ENCODE data around the gene FNBP1.

The FNBP1 gene

DNA sequence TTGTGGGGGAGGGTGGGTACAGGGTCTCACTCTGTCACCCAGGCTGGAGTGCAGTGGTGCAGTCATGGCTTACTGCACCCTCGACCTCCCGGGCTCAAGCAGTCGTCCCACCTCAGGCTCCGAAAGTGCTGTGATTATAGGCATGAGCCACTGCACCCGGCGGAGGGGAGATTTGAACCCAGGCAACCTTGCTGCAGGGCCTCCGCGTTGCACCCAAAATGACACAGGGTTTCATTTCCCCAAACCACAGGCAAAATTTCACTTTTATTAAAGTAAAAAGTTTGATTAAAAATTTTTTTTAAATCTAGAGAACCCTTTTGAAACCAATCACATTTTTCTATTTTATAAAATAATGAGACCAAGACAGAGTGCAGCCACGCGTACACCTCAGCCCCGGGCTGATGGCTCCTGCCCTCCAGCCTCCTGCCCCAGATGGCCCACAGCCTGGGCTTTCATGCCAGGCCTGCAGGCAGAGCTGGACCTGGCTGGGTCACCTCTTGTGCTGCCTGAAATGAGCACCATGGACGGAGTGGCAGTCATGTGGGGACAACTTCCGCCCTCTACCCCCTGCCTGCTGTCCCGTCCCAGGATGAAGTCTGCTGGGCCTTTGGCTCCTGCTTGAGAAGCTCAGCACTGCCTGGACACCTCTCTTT, 177.2 kb downstream of the FNBP1 start:
- H3K4me3 ChIP-seq (ENCODE audit: low read length in 2 of 2), result no peak overlapping the region
- peaks cover 1% of the 10 kb centered on the region for H3K79me1 ChIP-seq (ENCODE audit: low read depth, low read length)
- H3K27ac ChIP-seq (replicated peaks; ENCODE audit: low read length), result no peak overlapping the region
- H2AFZ ChIP-seq (ENCODE audit: low read length), result no peak overlapping the region
- H4K91ac ChIP-seq (ENCODE audit: low read depth, low read length, poor library complexity), result no peak overlapping the region
- no peak overlapping the region for H2BK5ac ChIP-seq (ENCODE audit: low read length)
- no peak overlapping the region for H2BK120ac ChIP-seq (ENCODE audit: low read depth, low read length)
- no peak overlapping the region for H3K23ac ChIP-seq (ENCODE audit: low read depth, low read length, poor library complexity)
- no peak overlapping the region for H3K14ac ChIP-seq (ENCODE audit: low read length)
- no peak overlapping the region for H2BK15ac ChIP-seq (ENCODE audit: low read length)
- peaks cover 19 to 51% of the 10 kb centered on the region in 2 donors for H3K36me3 ChIP-seq (replicated peaks in 1 of 2; ENCODE audit: control insufficient read depth in 2 of 2, insufficient read depth in 2 of 2, low read length in 2 of 2)
- H4K8ac ChIP-seq (ENCODE audit: low read depth, low read length), result no peak overlapping the region
- WGBS, 2 donors (ENCODE audit: extremely low coverage in 2 of 2, insufficient read length in 2 of 2, insufficient replicate concordance in 1 of 2), result no CpG with 5 or more reads among the region's 14 CpGs
- no peak overlapping the region for H2AK5ac ChIP-seq (ENCODE audit: low read depth, low read length)
- no peak overlapping the region for H3K4me2 ChIP-seq (ENCODE audit: insufficient read depth, low read length, poor library complexity, severe bottlenecking)
- no peaks in the 10 kb centered on the region for H3K4me1 ChIP-seq (ENCODE audit: control insufficient read depth in 2 of 2, insufficient read depth in 1 of 2, low read depth in 1 of 2, low read length in 2 of 2)
- no peak overlapping the region for H2BK12ac ChIP-seq (ENCODE audit: low read length)
- no peak overlapping the region for H3K18ac ChIP-seq (ENCODE audit: low read length)
- no peak overlapping the region for H3K9ac ChIP-seq (ENCODE audit: low read depth, low read length, poor library complexity)
- peaks cover 0 to 2% (median 0%) of the 10 kb centered on the region in 3 experiments for H3K27me3 ChIP-seq (ENCODE audit: control insufficient read depth in 3 of 3, insufficient read depth in 3 of 3, low read depth in 1 of 3, low read length in 3 of 3)
- H3K4ac ChIP-seq (ENCODE audit: low read length), result no peak overlapping the region
- no peaks in the 10 kb centered on the region for H3K9me3 ChIP-seq (replicated peaks in 1 of 2; ENCODE audit: control insufficient read depth in 2 of 2, insufficient read depth in 1 of 2, low read depth in 1 of 2, low read length in 2 of 2)
- no peak for DNase-seq (ENCODE audit: low spot score)

DNA sequence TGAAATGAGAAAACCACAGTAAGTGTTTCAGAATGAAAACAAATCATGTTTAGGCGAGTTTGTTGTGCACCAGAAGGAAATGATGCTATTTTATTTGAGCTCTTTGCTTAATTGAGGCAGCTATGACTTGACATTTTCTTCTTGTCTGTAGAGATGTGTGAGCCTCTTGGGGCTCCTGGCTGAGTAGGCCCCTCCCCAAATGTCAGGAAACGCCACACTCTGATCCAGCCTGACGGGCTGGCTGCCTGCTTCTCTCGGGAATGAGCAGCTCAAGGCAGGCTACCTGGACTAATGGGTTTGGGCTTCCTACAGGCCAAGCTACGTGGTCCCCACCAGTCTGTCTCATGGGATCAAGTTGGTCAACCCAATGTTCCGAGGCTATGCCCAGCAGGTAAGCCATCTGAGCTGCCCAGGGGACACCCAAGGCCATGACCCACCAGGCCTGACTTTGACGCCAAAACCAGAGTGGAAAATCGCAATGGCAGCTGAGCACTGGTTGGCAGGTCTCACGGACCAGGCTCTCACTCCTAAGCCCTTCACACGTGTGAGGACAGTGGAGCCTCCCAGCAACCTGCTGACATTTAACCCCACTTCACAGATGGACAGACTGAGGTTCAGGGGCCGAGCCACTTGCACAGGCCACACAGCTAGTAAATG, 177.9 kb downstream of the FNBP1 start:
- H3K9me3 ChIP-seq (replicated peaks in 1 of 2; ENCODE audit: control insufficient read depth in 2 of 2, insufficient read depth in 1 of 2, low read depth in 1 of 2, low read length in 2 of 2), result no peaks in the 10 kb centered on the region
- H4K91ac ChIP-seq (ENCODE audit: low read depth, low read length, poor library complexity), result no peak overlapping the region
- H3K27me3 ChIP-seq (ENCODE audit: control insufficient read depth in 3 of 3, insufficient read depth in 3 of 3, low read depth in 1 of 3, low read length in 3 of 3), result peaks cover 0 to 2% (median 0%) of the 10 kb centered on the region in 3 experiments
- H3K79me1 ChIP-seq (ENCODE audit: low read depth, low read length), result peaks cover 1% of the 10 kb centered on the region
- no peak overlapping the region for H2AK5ac ChIP-seq (ENCODE audit: low read depth, low read length)
- no peak overlapping the region for H4K8ac ChIP-seq (ENCODE audit: low read depth, low read length)
- H3K4me1 ChIP-seq (ENCODE audit: control insufficient read depth in 2 of 2, insufficient read depth in 1 of 2, low read depth in 1 of 2, low read length in 2 of 2), result no peaks in the 10 kb centered on the region
- no peak overlapping the region for H3K4me3 ChIP-seq (ENCODE audit: low read length in 2 of 2)
- no peak overlapping the region for H3K23ac ChIP-seq (ENCODE audit: low read depth, low read length, poor library complexity)
- no peak overlapping the region for H2AFZ ChIP-seq (ENCODE audit: low read length)
- no peak overlapping the region for H3K27ac ChIP-seq (replicated peaks; ENCODE audit: low read length)
- no peak overlapping the region for H2BK15ac ChIP-seq (ENCODE audit: low read length)
- no peak for DNase-seq (ENCODE audit: low spot score)
- no peak overlapping the region for H2BK5ac ChIP-seq (ENCODE audit: low read length)
- no peak overlapping the region for H3K4ac ChIP-seq (ENCODE audit: low read length)
- no peak overlapping the region for H2BK12ac ChIP-seq (ENCODE audit: low read length)
- peaks cover 21 to 55% of the 10 kb centered on the region in 2 donors for H3K36me3 ChIP-seq (replicated peaks in 1 of 2; ENCODE audit: control insufficient read depth in 2 of 2, insufficient read depth in 2 of 2, low read length in 2 of 2)
- no CpG with 5 or more reads among the region's 11 CpGs for WGBS, 2 donors (ENCODE audit: extremely low coverage in 2 of 2, insufficient read length in 2 of 2, insufficient replicate concordance in 1 of 2)
- H2BK120ac ChIP-seq (ENCODE audit: low read depth, low read length), result no peak overlapping the region
- no peak overlapping the region for H3K9ac ChIP-seq (ENCODE audit: low read depth, low read length, poor library complexity)
- no peak overlapping the region for H3K4me2 ChIP-seq (ENCODE audit: insufficient read depth, low read length, poor library complexity, severe bottlenecking)
- no peak overlapping the region for H3K18ac ChIP-seq (ENCODE audit: low read length)
- no peak overlapping the region for H3K14ac ChIP-seq (ENCODE audit: low read length)

DNA sequence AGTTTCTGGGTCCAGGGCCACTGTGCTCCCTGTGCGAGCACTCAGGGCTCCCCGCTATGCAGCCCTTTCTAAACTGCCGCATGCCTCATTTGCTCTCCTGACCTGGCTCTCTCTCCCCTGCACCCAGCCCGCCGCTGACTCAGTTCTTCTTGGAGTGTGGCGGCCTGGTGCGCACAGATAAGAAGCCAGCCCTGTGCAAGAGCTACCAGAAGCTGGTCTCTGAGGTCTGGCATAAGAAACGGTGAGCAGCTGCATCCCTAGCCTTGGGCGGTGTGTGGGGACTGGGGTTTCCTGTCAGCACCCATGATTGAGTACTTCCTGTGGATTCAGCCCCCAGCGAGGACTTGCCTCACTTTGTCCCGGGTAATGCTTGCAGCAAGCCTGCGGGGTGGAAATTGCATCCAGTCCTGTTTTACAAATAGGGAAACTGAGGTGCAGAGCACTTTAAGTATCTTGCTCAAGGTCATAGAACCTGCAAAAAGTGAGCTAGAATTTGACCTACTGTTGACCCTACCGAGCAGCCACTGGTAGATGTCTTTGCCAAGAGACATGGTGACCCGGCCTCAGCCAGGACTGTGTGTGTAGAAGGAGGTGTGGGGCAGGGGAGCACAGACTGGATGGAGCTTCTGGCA, 179.8 kb downstream of the FNBP1 start:
- Histone ChIP-seq H3K4me1 (ENCODE audit: control insufficient read depth in 2 of 2, insufficient read depth in 1 of 2, low read depth in 1 of 2, low read length in 2 of 2) (no peaks in the 10 kb centered on the region), H3K27me3 (ENCODE audit: control insufficient read depth in 3 of 3, insufficient read depth in 3 of 3, low read depth in 1 of 3, low read length in 3 of 3) (peaks cover 0 to 2% (median 0%) of the 10 kb centered on the region in 3 experiments), H3K9ac (ENCODE audit: low read depth, low read length, poor library complexity) (no peak overlapping the region), H2BK5ac (ENCODE audit: low read length) (no peak overlapping the region), H2BK15ac (ENCODE audit: low read length) (no peak overlapping the region), H3K14ac (ENCODE audit: low read length) (peak overlapping the region; percentile 38), H3K79me1 (ENCODE audit: low read depth, low read length) (peaks cover 1% of the 10 kb centered on the region), H3K9me3 (replicated peaks in 1 of 2; ENCODE audit: control insufficient read depth in 2 of 2, insufficient read depth in 1 of 2, low read depth in 1 of 2, low read length in 2 of 2) (no peaks in the 10 kb centered on the region), H4K8ac (ENCODE audit: low read depth, low read length) (no peak overlapping the region), H3K36me3 (replicated peaks in 1 of 2; ENCODE audit: control insufficient read depth in 2 of 2, insufficient read depth in 2 of 2, low read length in 2 of 2) (peaks cover 25 to 56% of the 10 kb centered on the region in 2 donors), H3K4me3 (ENCODE audit: low read length in 2 of 2) (no peak overlapping the region), H3K4ac (ENCODE audit: low read length) (no peak overlapping the region), H2AFZ (ENCODE audit: low read length) (no peak overlapping the region), H3K18ac (ENCODE audit: low read length) (no peak overlapping the region), H3K27ac (replicated peaks; ENCODE audit: low read length) (no peak overlapping the region), H3K23ac (ENCODE audit: low read depth, low read length, poor library complexity) (peak overlapping the region; percentile 89), H2BK120ac (ENCODE audit: low read depth, low read length) (no peak overlapping the region), H4K91ac (ENCODE audit: low read depth, low read length, poor library complexity) (no peak overlapping the region), H3K4me2 (ENCODE audit: insufficient read depth, low read length, poor library complexity, severe bottlenecking) (no peak overlapping the region), H2AK5ac (ENCODE audit: low read depth, low read length) (no peak overlapping the region), H2BK12ac (ENCODE audit: low read length) (no peak overlapping the region)
- DNase-seq (ENCODE audit: low spot score), result no peak
- no CpG with 5 or more reads among the region's 14 CpGs for whole genome bisulfite sequencing, 2 donors (ENCODE audit: extremely low coverage in 2 of 2, insufficient read length in 2 of 2, insufficient replicate concordance in 1 of 2)

DNA sequence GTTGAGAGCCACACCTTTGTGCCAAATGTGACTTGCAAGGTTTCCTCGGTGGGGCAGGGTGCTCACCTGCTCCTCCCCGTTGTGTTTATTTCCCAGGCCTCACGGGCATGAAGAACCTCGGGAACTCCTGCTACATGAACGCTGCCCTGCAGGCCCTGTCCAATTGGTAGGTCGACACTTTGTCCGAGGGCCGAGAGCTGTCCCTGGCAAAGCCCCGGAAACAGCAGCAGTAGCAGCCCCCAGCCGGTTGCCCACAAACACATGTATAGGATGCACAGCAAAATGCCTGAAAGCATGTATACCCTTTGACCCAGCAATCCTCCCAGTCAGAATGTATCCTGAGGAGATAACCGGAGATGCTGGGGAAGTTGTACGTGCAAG, 181.6 kb downstream of the FNBP1 start:
- H2AFZ ChIP-seq (ENCODE audit: low read length), result no peak overlapping the region
- H2BK120ac ChIP-seq (ENCODE audit: low read depth, low read length), result no peak overlapping the region
- no peak overlapping the region for H4K8ac ChIP-seq (ENCODE audit: low read depth, low read length)
- no peak for DNase-seq (ENCODE audit: low spot score)
- WGBS, 2 donors (ENCODE audit: extremely low coverage in 2 of 2, insufficient read length in 2 of 2, insufficient replicate concordance in 1 of 2), result no CpG with 5 or more reads among the region's 12 CpGs
- no peak overlapping the region for H3K18ac ChIP-seq (ENCODE audit: low read length)
- H3K9ac ChIP-seq (ENCODE audit: low read depth, low read length, poor library complexity), result no peak overlapping the region
- peaks cover 29 to 63% of the 10 kb centered on the region in 2 donors for H3K36me3 ChIP-seq (replicated peaks in 1 of 2; ENCODE audit: control insufficient read depth in 2 of 2, insufficient read depth in 2 of 2, low read length in 2 of 2)
- H2BK15ac ChIP-seq (ENCODE audit: low read length), result no peak overlapping the region
- H3K27ac ChIP-seq (replicated peaks; ENCODE audit: low read length), result no peak overlapping the region
- H2BK5ac ChIP-seq (ENCODE audit: low read length), result no peak overlapping the region
- H3K4me1 ChIP-seq (ENCODE audit: control insufficient read depth in 2 of 2, insufficient read depth in 1 of 2, low read depth in 1 of 2, low read length in 2 of 2), result no peaks in the 10 kb centered on the region
- no peak overlapping the region for H3K14ac ChIP-seq (ENCODE audit: low read length)
- no peak overlapping the region for H3K4ac ChIP-seq (ENCODE audit: low read length)
- no peak overlapping the region for H2BK12ac ChIP-seq (ENCODE audit: low read length)
- H3K27me3 ChIP-seq (ENCODE audit: control insufficient read depth in 3 of 3, insufficient read depth in 3 of 3, low read depth in 1 of 3, low read length in 3 of 3), result peaks cover 0 to 2% (median 0%) of the 10 kb centered on the region in 3 experiments
- H3K4me3 ChIP-seq (ENCODE audit: low read length in 2 of 2), result no peak overlapping the region
- no peaks in the 10 kb centered on the region for H3K79me1 ChIP-seq (ENCODE audit: low read depth, low read length)
- H3K4me2 ChIP-seq (ENCODE audit: insufficient read depth, low read length, poor library complexity, severe bottlenecking), result no peak overlapping the region
- H4K91ac ChIP-seq (ENCODE audit: low read depth, low read length, poor library complexity), result no peak overlapping the region
- no peak overlapping the region for H2AK5ac ChIP-seq (ENCODE audit: low read depth, low read length)
- H3K9me3 ChIP-seq (replicated peaks in 1 of 2; ENCODE audit: control insufficient read depth in 2 of 2, insufficient read depth in 1 of 2, low read depth in 1 of 2, low read length in 2 of 2), result no peaks in the 10 kb centered on the region
- H3K23ac ChIP-seq (ENCODE audit: low read depth, low read length, poor library complexity), result no peak overlapping the region
